ENCODE results near the gene RTKN. TPM values are rescaled to one million over a fixed set of nuclear protein-coding genes. Genes with fewer than 3 reads are reported as not detected.

Gene RTKN
- total and polyA plus RNA-seq, 9 of the 15 experiments (the other 6 are each of a cell fraction or from before 2014, with no cell fraction given) = 0.14 to 6.9 (median 3.6) TPM

- CTCF ChIA-PET (ENCODE audit: low intra/inter-chr PET ratio) = no interaction called here
- Histone ChIP-seq H3K27me3 (ENCODE audit: control insufficient read depth in 2 of 2, insufficient read depth in 2 of 2, low read length in 2 of 2) (no peaks in the 10 kb centered on the region), H3K36me3 (ENCODE audit: control insufficient read depth, insufficient read depth, low read length) (no peaks in the 10 kb centered on the region), H3K9ac (ENCODE audit: insufficient read depth in 1 of 2, low read depth in 2 of 2, low read length in 2 of 2) (peak overlapping the region; percentile 65 to 94), H3K4me1 (replicated peaks in 1 of 2; ENCODE audit: control insufficient read depth in 2 of 2, insufficient read depth in 2 of 2, low read length in 2 of 2) (peaks cover 22 to 45% of the 10 kb centered on the region in 2 experiments; a peak in 4 of 5 replicates), H3K27ac (ENCODE audit: extremely low read depth, low read depth, low read length) (peak overlapping the region; percentile 46; the same call in 2 of the 3 replicates), H3K4me3 (peak overlapping the region; percentile 41), H4K20me1 (replicated peaks; ENCODE audit: control insufficient read depth, insufficient read depth, low read length) (no peaks in the 10 kb centered on the region), H3K9me1 (ENCODE audit: control insufficient read depth, insufficient read depth, low read length) (no peaks in the 10 kb centered on the region), H3K79me2 (ENCODE audit: control insufficient read depth, insufficient read depth, low read length) (no peaks in the 10 kb centered on the region), H3K9me3 (replicated peaks; ENCODE audit: control insufficient read depth, insufficient read depth, low read depth, low read length) (no peaks in the 10 kb centered on the region), H2AFZ (ENCODE audit: low read depth, low read length) (peak overlapping the region; percentile 98), H3K4me2 (ENCODE audit: insufficient read depth, low read length) (peak overlapping the region; percentile 87)
- FAIRE-seq (no peak), DNase-seq (ENCODE audit: extremely low read depth in 1 of 4, low spot score in 3 of 4) (peak in 2 of 4 experiments; percentile 44 to 49), ATAC-seq (peak; percentile 24)
- POLR2A ChIA-PET = interaction anchor here (0.5 to 1.7 kb wide), 7 partner anchors 10 to 613 kb away, joined by 3 to 9 read pairs (median 5); partner anchors contain the start of gene INO80B
- WGBS (ENCODE audit: insufficient coverage, low coverage, missing lambda C conversion rate) = 37% methylated on average over 10 of the region's 14 CpGs
- intact Hi-C loops (cut with micrococcal nuclease) = no loop called here
- in situ Hi-C loops (cut with MboI) = no loop called here
- BruUV-seq (replicated peaks) = TSS peak; percentile 80
- TF ChIP-seq CCAR2 (IDR thresholded peaks at IDR 0.05; ENCODE audit: low read depth, low read length) (no peak), MAZ (CRISPR knock-in tag; conservative IDR thresholded peaks at IDR 0.05 in 1 of 2, IDR thresholded peaks at IDR 0.05 in 1 of 2) (0 out of 4 replicates have a peak, but pooled peaks of 1 of the 2 experiments have one; percentile 60), RAD21 (CRISPR knock-in tag; conservative IDR thresholded peaks at IDR 0.05 in 1 of 2, IDR thresholded peaks at IDR 0.05 in 1 of 2) (no peak), SMARCE1 (IDR thresholded peaks at IDR 0.05) (peak; percentile 35; the same call in 1 of the 2 replicates), NFXL1 (CRISPR knock-in tag; IDR thresholded peaks at IDR 0.05) (no peak), ZHX1 (conservative IDR thresholded peaks at IDR 0.05; ENCODE audit: low read length) (no peak), MAFK (IDR thresholded peaks at IDR 0.05; ENCODE audit: low read length) (0 out of 2 replicates have a peak, but pooled peaks have one; percentile 9), TAF7 (tag; IDR thresholded peaks at IDR 0.05) (peak; percentile 10; the same call in 1 of the 2 replicates), TRIM25 (IDR thresholded peaks at IDR 0.05; ENCODE audit: borderline replicate concordance) (0 out of 2 replicates have a peak, but pooled peaks have one; percentile 64), ETV6 (IDR thresholded peaks at IDR 0.05; ENCODE audit: borderline replicate concordance in 1 of 2, low read depth in 2 of 2, low read length in 1 of 2) (no peak), ETV6 (CRISPR knock-in tag; IDR thresholded peaks at IDR 0.05; ENCODE audit: borderline replicate concordance) (no peak), ZNF551 (CRISPR knock-in tag; IDR thresholded peaks at IDR 0.05) (no peak), PRDM10 (IDR thresholded peaks at IDR 0.05; ENCODE audit: partially characterized antibody) (peak; percentile 48)
These were observed 1.8 kb downstream of the RTKN start for GRCh38 chr2:74439803-74440377.

Data from K562 (cell line).